Panc1 (cell line): Measurements from ENCODE around the gene MDFI.

ENCODE experiments used
- CTCF ChIP-seq: fragments of 450-650 bp; IDR thresholded peaks from 2 replicates; pipeline ENCODE4 v1.5.1; 2017; ENCODE audit warnings: mild to moderate bottlenecking
- POLR2AphosphoS5 ChIP-seq: IDR thresholded peaks from 2 replicates; pipeline ENCODE4 v1.6.1; 2012; ENCODE audit warnings: mild to moderate bottlenecking, low read depth, low read length, moderate library complexity
- REST ChIP-seq, 2 experiments: IDR thresholded peaks; 2 replicates each; pipeline ENCODE4 v1.6.1; 2011 to 2012; ENCODE audit warnings: low read depth in 2 of 2, control low read depth in 1 of 2, low read length in 1 of 2, mild to moderate bottlenecking in 1 of 2, moderate library complexity in 1 of 2; ENCODE audit not compliant: insufficient read depth in 1 of 2
- SIN3A ChIP-seq: IDR thresholded peaks from 2 replicates; pipeline ENCODE4 v1.6.1; 2012; ENCODE audit warnings: low read depth, mild to moderate bottlenecking, low read length, moderate library complexity, borderline replicate concordance; ENCODE audit not compliant: insufficient read depth
- TCF7L2 ChIP-seq: IDR thresholded peaks from 2 replicates; pipeline ENCODE4 v1.6.1; 2011; ENCODE audit warnings: mild to moderate bottlenecking, low read depth, low read length, inconsistent platforms

DNA sequence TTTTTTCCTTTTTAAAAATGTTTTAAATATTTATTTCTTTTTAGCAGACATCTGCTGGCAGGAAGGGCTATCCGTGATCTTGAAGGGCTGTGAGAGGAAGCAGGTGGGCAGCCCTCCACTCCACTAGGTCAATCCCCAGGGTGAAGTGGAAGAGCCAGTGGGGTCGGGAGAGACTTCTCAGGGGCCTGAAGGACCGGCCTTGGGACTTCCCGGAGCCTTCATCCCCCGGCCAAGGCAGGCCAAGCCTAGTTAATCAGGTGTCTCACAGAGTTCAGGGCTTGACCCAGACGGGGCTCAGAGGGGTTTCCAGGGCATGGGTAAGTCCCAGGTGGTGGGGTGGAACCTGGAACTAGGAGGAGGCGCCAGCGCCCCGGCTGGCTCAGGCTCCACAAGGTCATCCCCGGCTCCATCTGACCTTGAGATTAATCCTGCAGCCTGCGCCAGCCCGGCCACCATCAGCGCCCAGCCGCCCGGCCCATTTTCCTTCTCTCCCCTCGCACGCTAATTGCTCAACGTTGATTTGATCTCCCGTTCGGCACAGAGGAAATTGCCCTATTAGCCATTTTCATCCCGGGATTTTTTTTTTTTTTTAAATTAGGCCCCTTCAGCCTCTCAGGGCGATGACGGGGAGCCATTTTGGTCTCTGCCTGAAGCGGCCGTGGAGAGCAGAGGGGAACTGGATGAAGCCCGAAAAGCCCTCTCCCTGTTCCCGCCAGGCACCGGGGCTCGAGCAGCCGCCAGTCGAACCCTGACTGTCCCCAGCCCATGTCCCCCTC lies 44.4 kb downstream of the MDFI start:
- peak; percentile 12 for TF ChIP-seq CTCF
- TF ChIP-seq POLR2AphosphoS5: no peak
- no peak for TF ChIP-seq SIN3A
- TF ChIP-seq REST (IDR thresholded peaks at IDR 0.05; ENCODE audit: insufficient read depth in 1 of 2, low read depth in 2 of 2, low read length in 1 of 2): no peak
- no peak for TF ChIP-seq TCF7L2
